HG03558 (cell line): ENCODE data around the gene PRPS1.

Experiments
- ATAC-seq: cut with Tn5 transposase; IDR thresholded peaks from one replicate; pipeline ENCODE4 v1.9.1; 2021; ENCODE audit warnings: moderate number of reproducible peaks; ENCODE audit not compliant: unreplicated experiment; ENCODE audit errors: extremely low read depth

The PRPS1 gene

GRCh38 chrX:107699616-107700015 lies 71.3 kb downstream of the PRPS1 start:
- ATAC-seq, result no peak

- no peak for ATAC-seq
Observed at GRCh38 chrX:107700317-107700774, 72.0 kb downstream of the PRPS1 start.
